Measurements from ENCODE around the gene CD2AP. TPM values are rescaled to one million over a fixed set of nuclear protein-coding genes. Genes with fewer than 3 reads are reported as not detected.

CD2AP gene
- total and polyA plus RNA-seq, 2 experiments from 2014 or later = 13.7 to 48.0 TPM

DNA sequence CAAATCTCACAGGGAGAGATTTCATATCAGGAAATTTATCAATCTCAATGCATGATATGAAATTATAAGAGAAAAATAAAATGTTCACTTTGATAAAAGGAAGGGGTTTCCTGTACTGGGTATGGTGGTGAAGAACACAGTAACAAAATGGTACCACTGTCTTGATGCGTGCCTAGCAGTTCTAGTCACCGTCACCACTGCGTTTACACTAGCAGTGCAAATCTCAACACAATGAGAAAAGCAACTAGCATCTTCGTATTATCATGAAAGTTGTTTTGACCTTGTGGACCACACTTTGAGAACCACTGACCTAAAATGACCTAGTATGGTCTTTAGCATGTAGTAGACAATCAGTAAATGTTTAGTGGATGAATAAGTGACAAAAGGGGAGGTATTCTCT is 152.4 kb downstream of the CD2AP start:
- Histone ChIP-seq H2AFZ (no peak overlapping the region), H3K27me3 (no peaks in the 10 kb centered on the region), H3K79me2 (no peaks in the 10 kb centered on the region), H3K27ac (no peak overlapping the region), H3K4me3 (no peak overlapping the region), H4K20me1 (ENCODE audit: insufficient read depth, poor library complexity, severe bottlenecking) (no peaks in the 10 kb centered on the region), H3K9me3 (ENCODE audit: low read depth) (no peaks in the 10 kb centered on the region), H3K36me3 (replicated peaks; ENCODE audit: insufficient read depth, low read depth) (no peaks in the 10 kb centered on the region), H3K4me2 (no peak overlapping the region), H3K4me1 (ENCODE audit: insufficient read depth) (peaks cover 18% of the 10 kb centered on the region), H3K9me2 (replicated peaks; ENCODE audit: insufficient read depth) (no peaks in the 10 kb centered on the region)
- no peak for DNase-seq (ENCODE audit: low spot score)
- TF ChIP-seq, protein P1, sequence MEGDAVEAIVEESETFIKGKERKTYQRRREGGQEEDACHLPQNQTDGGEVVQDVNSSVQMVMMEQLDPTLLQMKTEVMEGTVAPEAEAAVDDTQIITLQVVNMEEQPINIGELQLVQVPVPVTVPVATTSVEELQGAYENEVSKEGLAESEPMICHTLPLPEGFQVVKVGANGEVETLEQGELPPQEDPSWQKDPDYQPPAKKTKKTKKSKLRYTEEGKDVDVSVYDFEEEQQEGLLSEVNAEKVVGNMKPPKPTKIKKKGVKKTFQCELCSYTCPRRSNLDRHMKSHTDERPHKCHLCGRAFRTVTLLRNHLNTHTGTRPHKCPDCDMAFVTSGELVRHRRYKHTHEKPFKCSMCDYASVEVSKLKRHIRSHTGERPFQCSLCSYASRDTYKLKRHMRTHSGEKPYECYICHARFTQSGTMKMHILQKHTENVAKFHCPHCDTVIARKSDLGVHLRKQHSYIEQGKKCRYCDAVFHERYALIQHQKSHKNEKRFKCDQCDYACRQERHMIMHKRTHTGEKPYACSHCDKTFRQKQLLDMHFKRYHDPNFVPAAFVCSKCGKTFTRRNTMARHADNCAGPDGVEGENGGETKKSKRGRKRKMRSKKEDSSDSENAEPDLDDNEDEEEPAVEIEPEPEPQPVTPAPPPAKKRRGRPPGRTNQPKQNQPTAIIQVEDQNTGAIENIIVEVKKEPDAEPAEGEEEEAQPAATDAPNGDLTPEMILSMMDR (IDR thresholded peaks at IDR 0.05; ENCODE audit: poor library complexity) = no peak
- TF ChIP-seq EZH2 (IDR thresholded peaks at IDR 0.05; ENCODE audit: borderline replicate concordance) (no peak), EZH2phosphoT487 (IDR thresholded peaks at IDR 0.05; ENCODE audit: low read depth, severe bottlenecking, unreplicated experiment) (no peak)
- WGBS (ENCODE audit: low lambda C conversion rate, missing lambda C conversion rate) = 89% methylated on average over 4 of the region's 4 CpGs

GRCh38 chr6:47630587-47630986 is 153.0 kb downstream of the CD2AP start:
- Histone ChIP-seq H2AFZ (no peak overlapping the region), H4K20me1 (ENCODE audit: insufficient read depth, poor library complexity, severe bottlenecking) (no peaks in the 10 kb centered on the region), H3K27me3 (no peaks in the 10 kb centered on the region), H3K27ac (peak overlapping the region; percentile 6), H3K4me2 (no peak overlapping the region), H3K9me2 (replicated peaks; ENCODE audit: insufficient read depth) (no peaks in the 10 kb centered on the region), H3K4me1 (ENCODE audit: insufficient read depth) (peaks cover 18% of the 10 kb centered on the region), H3K79me2 (no peaks in the 10 kb centered on the region), H3K9me3 (ENCODE audit: low read depth) (no peaks in the 10 kb centered on the region), H3K4me3 (no peak overlapping the region), H3K36me3 (replicated peaks; ENCODE audit: insufficient read depth, low read depth) (no peaks in the 10 kb centered on the region)
- no peak for TF ChIP-seq EZH2 (IDR thresholded peaks at IDR 0.05; ENCODE audit: borderline replicate concordance)
- no peak for TF ChIP-seq EZH2phosphoT487 (IDR thresholded peaks at IDR 0.05; ENCODE audit: low read depth, severe bottlenecking, unreplicated experiment)
- TF ChIP-seq, protein P1 (IDR thresholded peaks at IDR 0.05; ENCODE audit: poor library complexity) = no peak
- peak; percentile 15 for DNase-seq (ENCODE audit: low spot score)
- WGBS (ENCODE audit: low lambda C conversion rate, missing lambda C conversion rate) = 55% methylated on average over 3 of the region's 3 CpGs

DNA sequence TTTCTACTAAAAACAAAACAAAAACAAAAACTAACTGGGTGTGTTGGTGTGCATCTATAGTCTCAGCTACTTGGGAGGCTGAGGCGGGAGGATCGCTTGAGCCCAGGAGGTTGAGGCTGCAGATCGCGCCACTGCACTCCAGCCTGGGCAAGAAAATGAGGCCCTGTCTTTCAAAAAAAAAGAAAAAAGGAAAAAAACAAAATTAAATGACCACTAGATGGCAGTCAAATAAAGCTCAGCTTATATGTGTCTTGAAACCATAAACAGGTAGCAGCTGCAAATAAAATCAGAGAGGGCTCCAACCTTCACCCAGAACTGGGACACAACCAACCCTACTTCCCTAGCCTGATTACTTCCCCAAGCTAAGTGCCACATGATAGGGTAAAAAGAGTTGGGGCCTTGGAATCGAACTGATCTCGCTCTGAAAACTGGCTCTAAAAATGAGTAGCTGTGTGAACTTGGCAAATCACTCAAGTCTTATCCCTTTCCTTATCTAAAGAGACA is 153.7 kb downstream of the CD2AP start:
- TF ChIP-seq, protein P1 (IDR thresholded peaks at IDR 0.05; ENCODE audit: poor library complexity) = peak; percentile 68
- TF ChIP-seq EZH2phosphoT487 (IDR thresholded peaks at IDR 0.05; ENCODE audit: low read depth, severe bottlenecking, unreplicated experiment) = no peak
- TF ChIP-seq EZH2 (IDR thresholded peaks at IDR 0.05; ENCODE audit: borderline replicate concordance) = no peak
- DNase-seq (ENCODE audit: low spot score) = peak; percentile 55
- H4K20me1 ChIP-seq (ENCODE audit: insufficient read depth, poor library complexity, severe bottlenecking) = no peaks in the 10 kb centered on the region
- H3K9me2 ChIP-seq (replicated peaks; ENCODE audit: insufficient read depth) = no peaks in the 10 kb centered on the region
- peak overlapping the region; percentile 52 for H3K27ac ChIP-seq
- no peak overlapping the region for H3K4me3 ChIP-seq
- H3K9me3 ChIP-seq (ENCODE audit: low read depth) = no peaks in the 10 kb centered on the region
- peak overlapping the region; percentile 27 for H3K4me2 ChIP-seq
- H3K4me1 ChIP-seq (ENCODE audit: insufficient read depth) = peaks cover 18% of the 10 kb centered on the region
- WGBS (ENCODE audit: low lambda C conversion rate, missing lambda C conversion rate) = 56% methylated on average over 6 of the region's 6 CpGs
- H3K27me3 ChIP-seq = no peaks in the 10 kb centered on the region
- no peaks in the 10 kb centered on the region for H3K79me2 ChIP-seq
- peak overlapping the region; percentile 12 for H2AFZ ChIP-seq
- H3K36me3 ChIP-seq (replicated peaks; ENCODE audit: insufficient read depth, low read depth) = no peaks in the 10 kb centered on the region
